ENCODE data around the gene XAF1.

Gene XAF1

GRCh38 chr17:6711681-6712057 is 44.2 kb upstream of the XAF1 start:
- no peaks in the 10 kb centered on the region for H3K9me3 ChIP-seq (ENCODE audit: insufficient read depth, low read length)
- no peaks in the 10 kb centered on the region for H3K9me2 ChIP-seq (replicated peaks; ENCODE audit: insufficient read depth, low read length)
- H2AFZ ChIP-seq (ENCODE audit: low read depth, low read length, severe bottlenecking): no peak overlapping the region
- H3K27me3 ChIP-seq (ENCODE audit: low read length): no peaks in the 10 kb centered on the region
- no peak overlapping the region for H3K27ac ChIP-seq (ENCODE audit: low read depth, low read length)
- no peak overlapping the region for H3K9ac ChIP-seq (ENCODE audit: low read length)
- no peaks in the 10 kb centered on the region for H3K79me2 ChIP-seq (ENCODE audit: insufficient read depth, low read length)
- no peaks in the 10 kb centered on the region for H4K20me1 ChIP-seq (ENCODE audit: low read depth, low read length)
- H3K36me3 ChIP-seq (ENCODE audit: low read length): no peaks in the 10 kb centered on the region
- TF ChIP-seq EZH2phosphoT487 (conservative IDR thresholded peaks at IDR 0.05; ENCODE audit: low read length): no peak
- TF ChIP-seq, protein P1, sequence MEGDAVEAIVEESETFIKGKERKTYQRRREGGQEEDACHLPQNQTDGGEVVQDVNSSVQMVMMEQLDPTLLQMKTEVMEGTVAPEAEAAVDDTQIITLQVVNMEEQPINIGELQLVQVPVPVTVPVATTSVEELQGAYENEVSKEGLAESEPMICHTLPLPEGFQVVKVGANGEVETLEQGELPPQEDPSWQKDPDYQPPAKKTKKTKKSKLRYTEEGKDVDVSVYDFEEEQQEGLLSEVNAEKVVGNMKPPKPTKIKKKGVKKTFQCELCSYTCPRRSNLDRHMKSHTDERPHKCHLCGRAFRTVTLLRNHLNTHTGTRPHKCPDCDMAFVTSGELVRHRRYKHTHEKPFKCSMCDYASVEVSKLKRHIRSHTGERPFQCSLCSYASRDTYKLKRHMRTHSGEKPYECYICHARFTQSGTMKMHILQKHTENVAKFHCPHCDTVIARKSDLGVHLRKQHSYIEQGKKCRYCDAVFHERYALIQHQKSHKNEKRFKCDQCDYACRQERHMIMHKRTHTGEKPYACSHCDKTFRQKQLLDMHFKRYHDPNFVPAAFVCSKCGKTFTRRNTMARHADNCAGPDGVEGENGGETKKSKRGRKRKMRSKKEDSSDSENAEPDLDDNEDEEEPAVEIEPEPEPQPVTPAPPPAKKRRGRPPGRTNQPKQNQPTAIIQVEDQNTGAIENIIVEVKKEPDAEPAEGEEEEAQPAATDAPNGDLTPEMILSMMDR (IDR thresholded peaks at IDR 0.05; ENCODE audit: insufficient read depth, low read length, poor library complexity, severe bottlenecking): no peak
- no peaks in the 10 kb centered on the region for H3F3A ChIP-seq (ENCODE audit: insufficient read depth)
- no peak overlapping the region for H3K4me2 ChIP-seq (ENCODE audit: low read depth, low read length, poor library complexity, severe bottlenecking)
- H3K4me3 ChIP-seq (ENCODE audit: insufficient read depth, low read length, poor library complexity, severe bottlenecking): no peak overlapping the region

GRCh38 chr17:6712058-6712853 is 43.6 kb upstream of the XAF1 start:
- no peaks in the 10 kb centered on the region for H3F3A ChIP-seq (ENCODE audit: insufficient read depth)
- H2AFZ ChIP-seq (ENCODE audit: low read depth, low read length, severe bottlenecking): no peak overlapping the region
- H3K36me3 ChIP-seq (ENCODE audit: low read length): no peaks in the 10 kb centered on the region
- no peaks in the 10 kb centered on the region for H3K9me2 ChIP-seq (replicated peaks; ENCODE audit: insufficient read depth, low read length)
- no peaks in the 10 kb centered on the region for H3K9me3 ChIP-seq (ENCODE audit: insufficient read depth, low read length)
- no peaks in the 10 kb centered on the region for H3K79me2 ChIP-seq (ENCODE audit: insufficient read depth, low read length)
- H3K4me2 ChIP-seq (ENCODE audit: low read depth, low read length, poor library complexity, severe bottlenecking): no peak overlapping the region
- H3K27me3 ChIP-seq (ENCODE audit: low read length): no peaks in the 10 kb centered on the region
- H4K20me1 ChIP-seq (ENCODE audit: low read depth, low read length): no peaks in the 10 kb centered on the region
- H3K9ac ChIP-seq (ENCODE audit: low read length): no peak overlapping the region
- no peak overlapping the region for H3K27ac ChIP-seq (ENCODE audit: low read depth, low read length)
- no peak for TF ChIP-seq EZH2phosphoT487 (conservative IDR thresholded peaks at IDR 0.05; ENCODE audit: low read length)
- TF ChIP-seq, protein P1 (IDR thresholded peaks at IDR 0.05; ENCODE audit: insufficient read depth, low read length, poor library complexity, severe bottlenecking): no peak
- no peak overlapping the region for H3K4me3 ChIP-seq (ENCODE audit: insufficient read depth, low read length, poor library complexity, severe bottlenecking)

- H3K4me2 ChIP-seq (ENCODE audit: low read depth, low read length, poor library complexity, severe bottlenecking): no peak overlapping the region
- no peak overlapping the region for H3K9ac ChIP-seq (ENCODE audit: low read length)
- H3K9me3 ChIP-seq (ENCODE audit: insufficient read depth, low read length): no peaks in the 10 kb centered on the region
- no peaks in the 10 kb centered on the region for H3K36me3 ChIP-seq (ENCODE audit: low read length)
- H3K27me3 ChIP-seq (ENCODE audit: low read length): no peaks in the 10 kb centered on the region
- H3K9me2 ChIP-seq (replicated peaks; ENCODE audit: insufficient read depth, low read length): no peaks in the 10 kb centered on the region
- H3K27ac ChIP-seq (ENCODE audit: low read depth, low read length): no peak overlapping the region
- no peaks in the 10 kb centered on the region for H3K79me2 ChIP-seq (ENCODE audit: insufficient read depth, low read length)
- TF ChIP-seq EZH2phosphoT487 (conservative IDR thresholded peaks at IDR 0.05; ENCODE audit: low read length): no peak
- TF ChIP-seq, protein P1 (IDR thresholded peaks at IDR 0.05; ENCODE audit: insufficient read depth, low read length, poor library complexity, severe bottlenecking): no peak
- no peaks in the 10 kb centered on the region for H3F3A ChIP-seq (ENCODE audit: insufficient read depth)
- H3K4me3 ChIP-seq (ENCODE audit: insufficient read depth, low read length, poor library complexity, severe bottlenecking): no peak overlapping the region
- H4K20me1 ChIP-seq (ENCODE audit: low read depth, low read length): no peaks in the 10 kb centered on the region
- H2AFZ ChIP-seq (ENCODE audit: low read depth, low read length, severe bottlenecking): no peak overlapping the region
Measured at GRCh38 chr17:6712854-6713129, 43.1 kb upstream of the XAF1 start.

All from SU-DHL-6 (cell line).